GM12864 (cell line): ENCODE results near the gene CNTFR.

Source experiments
- DNase-seq: peaks from one replicate; pipeline ENCODE4 v3.0.0-alpha.2; 2011; ENCODE audit warnings: low read depth
- H3K4me3 ChIP-seq: 2 replicates; pipeline ENCODE4 v1.5.1; 2011; ENCODE audit warnings: mild to moderate bottlenecking, low read depth, low read length, control low read depth
- TF ChIP-seq, protein P1 (sequence below): IDR thresholded peaks from 2 replicates; pipeline ENCODE4 v1.5.1; 2011; ENCODE audit warnings: low read depth, mild to moderate bottlenecking, moderate library complexity, low read length, control low read depth, inconsistent platforms; ENCODE audit errors: missing control alignments

The CNTFR gene

DNA sequence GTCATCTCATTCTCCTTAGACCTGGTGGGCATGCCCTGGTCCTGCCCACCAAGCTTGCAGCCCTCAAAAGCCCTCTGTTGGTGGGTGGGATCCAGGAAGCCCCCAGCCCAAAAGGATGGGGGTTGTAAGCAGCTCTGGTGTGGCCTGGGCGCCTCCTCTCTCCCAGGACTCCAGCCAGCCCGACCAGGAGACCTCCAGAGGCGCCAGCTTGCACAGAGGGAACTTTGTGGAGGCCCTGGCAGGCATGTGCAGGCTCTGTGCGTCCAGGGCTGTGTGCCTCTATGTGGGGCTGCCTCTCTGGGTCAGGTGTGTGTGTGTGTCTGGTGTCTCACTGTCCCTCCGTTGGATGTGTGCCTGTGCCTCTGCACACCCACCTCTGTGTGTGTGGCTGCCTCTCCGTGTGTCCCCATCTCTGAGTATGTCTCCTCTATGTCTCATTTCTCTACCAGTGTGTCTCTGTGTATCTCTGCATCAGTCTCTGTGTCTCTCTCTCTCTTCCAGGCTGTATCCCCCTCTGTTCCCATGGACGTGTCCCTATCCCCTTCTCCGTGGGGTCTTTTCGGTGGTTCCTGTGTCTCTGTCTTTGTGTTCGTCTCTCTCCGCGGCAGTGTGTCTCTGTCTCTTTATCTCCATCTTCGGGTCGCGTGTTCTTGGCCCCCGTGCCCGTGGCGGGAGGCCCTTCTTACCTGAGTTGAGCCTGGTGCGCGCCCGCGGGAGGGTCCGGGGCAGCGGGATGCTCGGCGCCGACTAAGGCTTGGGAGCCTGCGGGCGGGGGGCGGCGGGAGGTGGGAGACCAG, 67.2 kb downstream of the CNTFR start:
- no peak overlapping the region; the same call in 1 of the 2 replicates for H3K4me3 ChIP-seq
- no peak for DNase-seq
- TF ChIP-seq, protein P1, sequence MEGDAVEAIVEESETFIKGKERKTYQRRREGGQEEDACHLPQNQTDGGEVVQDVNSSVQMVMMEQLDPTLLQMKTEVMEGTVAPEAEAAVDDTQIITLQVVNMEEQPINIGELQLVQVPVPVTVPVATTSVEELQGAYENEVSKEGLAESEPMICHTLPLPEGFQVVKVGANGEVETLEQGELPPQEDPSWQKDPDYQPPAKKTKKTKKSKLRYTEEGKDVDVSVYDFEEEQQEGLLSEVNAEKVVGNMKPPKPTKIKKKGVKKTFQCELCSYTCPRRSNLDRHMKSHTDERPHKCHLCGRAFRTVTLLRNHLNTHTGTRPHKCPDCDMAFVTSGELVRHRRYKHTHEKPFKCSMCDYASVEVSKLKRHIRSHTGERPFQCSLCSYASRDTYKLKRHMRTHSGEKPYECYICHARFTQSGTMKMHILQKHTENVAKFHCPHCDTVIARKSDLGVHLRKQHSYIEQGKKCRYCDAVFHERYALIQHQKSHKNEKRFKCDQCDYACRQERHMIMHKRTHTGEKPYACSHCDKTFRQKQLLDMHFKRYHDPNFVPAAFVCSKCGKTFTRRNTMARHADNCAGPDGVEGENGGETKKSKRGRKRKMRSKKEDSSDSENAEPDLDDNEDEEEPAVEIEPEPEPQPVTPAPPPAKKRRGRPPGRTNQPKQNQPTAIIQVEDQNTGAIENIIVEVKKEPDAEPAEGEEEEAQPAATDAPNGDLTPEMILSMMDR, result no peak

DNA sequence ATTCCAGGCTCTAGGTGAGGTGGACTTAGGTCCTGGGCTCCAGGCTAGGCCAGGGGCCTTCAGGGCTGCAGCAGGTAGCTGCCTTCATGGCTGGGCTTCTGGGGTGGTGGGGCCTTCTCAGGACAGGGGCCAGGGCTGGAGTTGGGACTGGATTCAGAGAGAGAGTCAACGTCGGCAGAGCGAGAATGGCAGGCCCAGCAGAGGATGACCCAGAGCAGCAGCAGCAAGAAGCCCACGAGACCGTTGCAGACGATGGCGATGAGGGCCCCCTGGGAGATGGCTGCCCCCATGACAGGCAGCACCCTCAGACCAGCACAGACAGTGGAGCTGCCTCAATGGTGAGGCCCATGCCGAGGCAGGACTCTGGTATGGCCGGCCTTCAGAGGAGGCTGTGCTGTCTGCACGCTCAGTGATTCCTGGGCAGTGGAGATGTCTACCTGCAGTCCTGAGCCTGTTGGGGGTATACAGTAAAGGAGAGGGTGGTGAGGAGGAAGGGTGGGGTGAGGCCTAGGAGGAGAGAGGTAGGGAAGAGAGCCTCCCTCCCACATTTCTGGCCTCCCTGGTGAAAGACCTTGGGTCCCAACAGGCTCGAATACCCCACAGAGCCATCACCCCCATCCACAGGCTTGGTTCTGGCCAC, 68.0 kb downstream of the CNTFR start:
- TF ChIP-seq, protein P1, result no peak
- DNase-seq, result no peak
- no peak overlapping the region for H3K4me3 ChIP-seq

DNA sequence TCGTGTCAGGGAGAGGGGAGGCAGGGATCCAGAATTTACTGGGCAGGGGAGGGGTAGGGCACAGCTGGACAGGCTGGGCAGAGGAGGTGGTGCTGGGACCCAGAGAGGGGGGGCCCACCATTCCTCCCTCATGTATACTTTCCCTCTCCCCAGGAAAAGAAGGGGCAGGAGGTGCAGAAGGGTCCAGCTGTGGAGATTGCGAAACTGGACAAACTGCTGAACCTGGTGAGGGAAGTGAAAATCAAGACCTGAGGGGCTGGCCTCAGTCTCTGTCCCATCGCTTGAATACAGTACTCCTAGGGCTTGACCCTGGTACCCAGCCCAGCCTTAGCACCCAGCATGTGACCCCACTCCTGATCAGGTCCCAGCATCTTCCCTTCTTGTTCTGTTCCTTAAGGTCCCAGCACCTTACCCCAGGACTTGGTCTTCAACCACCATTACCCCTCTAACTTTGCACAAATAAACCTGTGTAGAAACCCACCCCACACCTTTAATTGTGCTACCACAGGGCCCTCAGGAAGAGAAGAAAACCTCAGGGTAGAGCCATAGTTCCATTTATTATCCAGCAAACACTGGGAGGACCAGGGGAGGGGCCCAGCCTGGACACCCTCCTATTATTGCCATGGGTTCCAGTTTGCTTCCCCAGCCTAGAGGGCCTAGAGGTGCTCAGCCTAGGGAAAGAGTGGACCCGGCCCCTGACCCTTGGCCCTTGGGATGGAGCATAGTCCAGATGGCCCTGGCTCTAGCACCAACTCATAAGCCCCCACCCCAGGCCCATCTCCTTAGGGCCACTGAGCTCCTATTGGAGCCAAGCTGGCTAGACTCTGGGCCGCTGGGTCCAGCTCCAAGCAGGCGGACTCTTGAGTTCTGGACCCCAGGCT, 68.8 kb downstream of the CNTFR start:
- no peak for DNase-seq
- no peak overlapping the region for H3K4me3 ChIP-seq
- TF ChIP-seq, protein P1, result no peak

DNA sequence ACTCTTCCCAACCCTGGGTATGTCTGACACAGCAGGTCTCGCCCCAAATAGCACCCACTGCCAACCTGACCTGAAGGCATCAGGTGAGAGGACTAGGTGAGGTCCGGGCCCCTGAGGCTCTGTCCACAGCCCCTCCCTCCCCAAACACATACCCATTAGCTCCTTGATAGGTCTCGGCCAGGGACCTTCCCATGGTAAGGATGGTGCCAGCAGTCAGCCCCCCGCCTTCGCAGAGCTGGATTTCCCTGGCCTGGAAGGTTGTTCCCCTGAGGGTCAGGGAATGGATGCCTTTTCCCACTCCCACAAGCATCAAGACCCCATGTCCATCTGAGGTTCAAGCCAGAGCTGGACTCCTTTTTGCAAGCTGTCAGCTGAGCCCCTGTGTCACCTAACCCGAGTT, 69.4 kb downstream of the CNTFR start:
- no peak overlapping the region for H3K4me3 ChIP-seq
- TF ChIP-seq, protein P1, result no peak
- no peak for DNase-seq

DNA sequence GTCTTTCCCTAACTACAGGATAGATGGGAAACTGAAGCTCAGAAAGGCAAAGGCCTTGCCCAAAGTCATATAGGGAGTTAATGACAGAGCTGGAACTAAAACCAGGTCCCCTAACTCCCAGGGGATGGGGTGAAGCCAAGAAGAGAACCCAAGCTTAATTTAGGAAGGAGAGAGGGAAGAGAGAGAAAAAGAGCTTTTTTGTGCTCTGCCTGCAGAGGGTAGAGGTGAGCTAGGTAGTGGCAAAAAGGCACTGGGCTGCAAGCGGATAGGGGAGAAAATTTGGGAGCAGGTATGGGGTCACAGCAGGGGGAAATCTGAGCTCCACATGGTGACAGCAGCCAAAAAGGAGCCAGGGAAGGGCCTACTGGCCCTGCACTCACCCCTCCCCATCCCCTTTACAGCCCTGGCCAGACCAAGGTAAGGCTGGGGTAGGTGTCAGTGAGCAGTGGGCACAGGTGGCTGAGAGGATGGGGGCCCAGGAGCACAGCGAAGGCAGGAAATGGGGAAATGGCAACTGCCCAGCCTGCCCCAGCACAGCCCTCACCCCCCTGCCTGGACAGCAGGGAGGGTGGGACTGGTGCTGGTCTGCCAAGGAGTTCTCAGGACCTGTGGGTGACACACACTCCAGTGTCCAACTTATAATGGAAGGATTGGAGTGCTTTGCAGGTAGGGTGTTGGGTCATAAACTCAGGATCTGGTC, 70.1 kb downstream of the CNTFR start:
- TF ChIP-seq, protein P1, result peak; percentile 27
- DNase-seq, result no peak
- H3K4me3 ChIP-seq, result no peak overlapping the region

DNA sequence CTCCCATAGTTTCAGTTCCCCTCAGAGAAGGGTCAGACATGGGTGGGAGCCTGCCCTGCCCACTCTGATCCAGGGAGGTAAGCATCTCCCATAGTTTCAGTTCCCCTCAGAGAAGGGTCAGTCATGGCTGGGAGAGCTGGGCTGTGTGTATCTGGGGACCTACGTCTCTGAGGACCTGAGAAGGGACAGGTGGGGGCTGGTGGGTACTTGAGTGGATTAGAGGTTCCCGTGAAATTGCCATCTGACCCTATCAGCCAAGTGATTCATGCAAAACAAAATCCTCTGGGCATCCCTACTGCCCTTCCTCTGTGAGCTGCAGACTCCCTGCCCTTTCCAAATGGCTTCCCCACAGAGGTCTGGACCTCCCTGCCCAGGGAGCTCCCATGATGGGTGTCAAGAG, 70.6 kb downstream of the CNTFR start:
- TF ChIP-seq, protein P1, result no peak
- no peak overlapping the region for H3K4me3 ChIP-seq
- DNase-seq, result no peak
